GM13976 (cell line): ENCODE data around the gene PLIN4.
"Not testable (repeated sequence)": the region's sequence is repeated elsewhere in the genome, so short reads cannot be mapped to it uniquely, and the experiment has no call there.

Source experiments
- DNase-seq: peaks from one replicate; pipeline ENCODE4 v3.0.0; 2012; ENCODE audit warnings: low spot score
- CTCF ChIP-seq: IDR thresholded peaks from 2 replicates; pipeline ENCODE4 v1.5.1; 2012; ENCODE audit warnings: borderline replicate concordance, mild to moderate bottlenecking; ENCODE audit not compliant: insufficient read depth; ENCODE audit errors: extremely low read depth, missing control alignments, control extremely low read depth
- in situ Hi-C: fragments of 300-500 bp; cut with MboI; formaldehyde crosslinking; loops from one replicate; pipeline ENCODE4 v1.12.0; 2022; ENCODE audit warnings: low sequenced_read_pairs, mixed read lengths, inconsistent platforms; ENCODE audit not compliant: unreplicated experiment

Gene PLIN4

GRCh38 chr19:4543842-4544647 is 25.8 kb upstream of the PLIN4 start:
- DNase-seq = no peak
- in situ Hi-C loops = no loop called here
- TF ChIP-seq CTCF = no peak

GRCh38 chr19:4542896-4543841 is 24.9 kb upstream of the PLIN4 start:
- no peak for DNase-seq
- in situ Hi-C loops = no loop called here
- no peak for TF ChIP-seq CTCF

- DNase-seq, in situ Hi-C loops: not testable (repeated sequence)
These were observed 23.5 kb upstream of the PLIN4 start for GRCh38 chr19:4541806-4542145.

- in situ Hi-C loops = no loop called here
- no peak for DNase-seq
- no peak for TF ChIP-seq CTCF
These were observed 23.0 kb upstream of the PLIN4 start for GRCh38 chr19:4541114-4541805.

GRCh38 chr19:4539693-4540581 is 21.7 kb upstream of the PLIN4 start, which contains the start of gene LRG1:
Gene LRG1, minus strand, starts transcription at chr19:4540036. Its CDS starts 23 bp downstream, at chr19:4540013.
- in situ Hi-C loops = no loop called here
- no peak for TF ChIP-seq CTCF
- DNase-seq = peak; percentile 77

GRCh38 chr19:4539169-4539692 is 20.9 kb upstream of the PLIN4 start:
- no peak for TF ChIP-seq CTCF
- DNase-seq = no peak
- in situ Hi-C loops = no loop called here
